GM20000 (cell line): ENCODE results near the gene CEP85.
A peak's percentile ranks its signal among the peaks of the same experiment; 100 is the strongest.

Experiments used
- DNase-seq: peaks from one replicate; pipeline ENCODE4 v3.0.0; 2012; ENCODE audit warnings: low spot score
- TF ChIP-seq, protein P1 (sequence below): IDR thresholded peaks from 2 replicates; pipeline ENCODE4 v1.5.1; 2012; ENCODE audit warnings: mild to moderate bottlenecking, control low read depth; ENCODE audit errors: extremely low read depth, missing control alignments

The CEP85 gene

DNA sequence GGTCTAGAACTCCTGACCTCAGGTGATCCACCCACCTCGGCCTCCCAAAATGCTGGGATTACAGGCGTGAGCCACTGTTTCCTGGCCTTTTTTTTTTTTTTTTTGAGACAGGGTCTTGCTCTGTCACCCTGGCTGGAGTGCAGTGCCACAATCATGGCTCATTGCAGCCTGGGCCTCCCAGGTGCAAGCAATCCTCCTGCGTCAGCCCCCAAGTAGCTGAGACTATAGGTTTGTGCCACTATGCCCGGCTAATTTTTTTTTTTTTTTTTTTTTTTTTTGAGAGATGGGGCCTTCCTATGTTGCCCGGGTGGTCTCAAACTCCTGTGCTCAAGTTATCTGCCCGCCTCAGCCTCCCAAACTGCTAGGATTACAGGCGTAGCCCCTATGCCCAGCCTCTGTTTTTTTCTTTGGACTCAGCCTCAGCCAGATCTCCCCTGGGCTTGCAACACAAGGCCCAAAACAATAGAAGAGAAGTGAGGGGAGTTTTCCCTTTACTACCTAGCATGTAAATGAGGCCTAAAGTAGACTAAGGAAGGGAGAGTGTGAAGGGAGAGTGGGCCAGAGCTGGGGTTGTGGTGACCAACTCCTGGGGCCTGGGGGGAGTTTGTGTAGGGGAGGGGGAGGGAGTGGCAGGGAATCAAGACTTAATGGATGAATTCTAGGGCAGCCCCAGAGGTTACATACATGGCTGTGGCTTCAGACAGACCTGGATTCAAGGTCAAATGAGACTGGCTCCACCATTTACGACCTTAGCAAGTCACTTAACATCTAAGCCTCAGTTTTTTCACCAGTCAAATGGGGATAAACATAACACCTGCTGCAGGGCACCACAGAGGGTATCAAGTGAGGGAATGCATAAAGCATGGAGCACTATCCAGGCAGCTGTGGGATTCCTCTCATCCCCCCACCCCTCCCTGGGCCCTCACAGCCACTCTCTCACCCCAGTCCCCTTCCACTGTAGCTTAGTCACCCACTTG is 82.2 kb downstream of the CEP85 start:
- no peak for DNase-seq
- TF ChIP-seq, protein P1, sequence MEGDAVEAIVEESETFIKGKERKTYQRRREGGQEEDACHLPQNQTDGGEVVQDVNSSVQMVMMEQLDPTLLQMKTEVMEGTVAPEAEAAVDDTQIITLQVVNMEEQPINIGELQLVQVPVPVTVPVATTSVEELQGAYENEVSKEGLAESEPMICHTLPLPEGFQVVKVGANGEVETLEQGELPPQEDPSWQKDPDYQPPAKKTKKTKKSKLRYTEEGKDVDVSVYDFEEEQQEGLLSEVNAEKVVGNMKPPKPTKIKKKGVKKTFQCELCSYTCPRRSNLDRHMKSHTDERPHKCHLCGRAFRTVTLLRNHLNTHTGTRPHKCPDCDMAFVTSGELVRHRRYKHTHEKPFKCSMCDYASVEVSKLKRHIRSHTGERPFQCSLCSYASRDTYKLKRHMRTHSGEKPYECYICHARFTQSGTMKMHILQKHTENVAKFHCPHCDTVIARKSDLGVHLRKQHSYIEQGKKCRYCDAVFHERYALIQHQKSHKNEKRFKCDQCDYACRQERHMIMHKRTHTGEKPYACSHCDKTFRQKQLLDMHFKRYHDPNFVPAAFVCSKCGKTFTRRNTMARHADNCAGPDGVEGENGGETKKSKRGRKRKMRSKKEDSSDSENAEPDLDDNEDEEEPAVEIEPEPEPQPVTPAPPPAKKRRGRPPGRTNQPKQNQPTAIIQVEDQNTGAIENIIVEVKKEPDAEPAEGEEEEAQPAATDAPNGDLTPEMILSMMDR = no peak

DNA sequence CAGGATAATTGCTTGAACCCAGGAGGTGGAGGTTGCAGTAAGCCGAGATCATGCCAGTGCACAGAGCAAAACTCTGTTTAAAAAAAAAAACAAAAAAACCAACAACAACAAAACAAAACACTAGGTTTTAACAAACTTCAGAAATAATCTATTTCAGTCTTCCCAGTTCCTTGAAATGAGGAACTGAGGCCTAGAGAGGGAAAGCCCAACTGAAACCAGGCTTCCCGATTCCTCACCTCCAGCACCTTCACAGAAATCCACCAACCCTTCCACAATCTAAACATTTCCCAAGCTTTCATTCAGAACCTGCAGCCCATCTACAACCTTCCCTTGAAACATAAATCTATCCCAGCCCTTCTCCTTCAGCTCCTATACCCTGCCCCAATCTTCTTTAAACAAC is 83.1 kb downstream of the CEP85 start:
- DNase-seq = no peak
- TF ChIP-seq, protein P1 = no peak

DNA sequence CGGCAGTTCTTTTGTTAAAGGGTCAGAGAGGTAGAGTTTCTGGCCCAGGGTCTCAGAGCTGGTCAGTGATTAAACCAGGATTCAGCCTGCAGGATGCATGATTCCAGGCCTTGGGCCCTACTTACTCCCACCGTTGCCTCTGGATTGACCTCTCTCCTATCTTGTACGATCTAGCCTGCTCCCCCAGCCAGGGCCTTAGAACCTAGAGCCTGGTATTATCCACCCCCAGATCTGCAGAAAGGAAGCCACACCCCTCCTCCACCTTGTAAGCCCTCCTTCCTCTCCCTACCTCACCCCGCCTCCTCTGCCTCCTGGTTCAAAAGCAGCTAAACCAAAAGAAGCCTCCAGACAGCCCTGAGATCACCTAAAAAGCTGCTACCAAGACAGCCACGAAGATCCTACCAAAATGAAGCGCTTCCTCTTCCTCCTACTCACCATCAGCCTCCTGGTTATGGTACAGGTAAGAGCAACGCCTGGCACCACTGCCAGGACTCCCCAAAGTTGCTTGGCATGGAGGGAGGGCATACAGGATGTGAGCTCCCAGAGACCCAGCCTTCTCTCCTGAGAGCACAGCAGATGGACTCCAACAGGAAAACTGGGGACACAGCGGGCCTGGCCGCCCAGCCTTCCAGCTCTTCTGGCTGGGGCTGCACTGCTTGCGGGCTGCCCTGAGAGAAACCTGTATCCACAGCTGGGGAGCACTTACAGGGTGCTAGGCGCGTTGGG is 83.8 kb downstream of the CEP85 start, which contains the start of gene CD52:
Gene CD52, plus strand, starts transcription at position 347 of the 726 bp plus-strand sequence. Its CDS starts 60 bp downstream, at position 407.
- TF ChIP-seq, protein P1 = no peak
- peak; percentile 79 for DNase-seq

DNA sequence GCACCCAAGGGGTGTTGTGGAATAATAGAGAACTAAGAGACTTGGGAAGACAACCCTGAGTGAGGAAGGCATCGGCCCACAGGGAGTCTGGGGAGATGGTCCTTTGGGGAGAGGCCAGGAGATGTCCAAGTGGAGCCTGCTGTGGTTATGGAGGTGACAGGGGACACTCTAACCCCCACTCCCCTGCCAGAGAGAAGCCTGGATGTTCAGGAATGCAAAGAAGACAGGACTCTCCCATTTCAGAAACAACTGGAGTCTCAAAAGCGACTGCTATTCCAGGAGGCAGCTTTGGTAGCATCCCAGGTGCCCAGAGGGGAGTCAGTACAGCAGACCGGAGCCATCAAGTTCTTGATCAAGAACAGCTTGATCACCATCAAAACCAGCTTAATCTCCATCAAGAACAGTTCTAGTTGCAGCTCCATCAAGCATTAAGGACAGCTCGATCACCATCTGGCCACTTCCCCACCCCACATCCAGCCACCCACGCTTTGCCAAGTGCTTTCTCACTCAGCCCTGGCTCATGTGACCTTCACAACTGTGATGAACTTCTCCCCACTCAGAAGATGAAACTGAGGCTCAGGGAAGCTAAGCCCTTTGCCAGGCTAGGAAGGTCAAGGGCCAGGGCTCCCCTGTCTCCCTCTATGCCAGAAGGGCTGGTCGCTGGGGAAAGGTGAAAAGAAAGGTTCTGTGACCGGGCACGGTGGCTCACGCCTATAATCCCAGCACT is 84.5 kb downstream of the CEP85 start:
- no peak for DNase-seq
- TF ChIP-seq, protein P1 = no peak

DNA sequence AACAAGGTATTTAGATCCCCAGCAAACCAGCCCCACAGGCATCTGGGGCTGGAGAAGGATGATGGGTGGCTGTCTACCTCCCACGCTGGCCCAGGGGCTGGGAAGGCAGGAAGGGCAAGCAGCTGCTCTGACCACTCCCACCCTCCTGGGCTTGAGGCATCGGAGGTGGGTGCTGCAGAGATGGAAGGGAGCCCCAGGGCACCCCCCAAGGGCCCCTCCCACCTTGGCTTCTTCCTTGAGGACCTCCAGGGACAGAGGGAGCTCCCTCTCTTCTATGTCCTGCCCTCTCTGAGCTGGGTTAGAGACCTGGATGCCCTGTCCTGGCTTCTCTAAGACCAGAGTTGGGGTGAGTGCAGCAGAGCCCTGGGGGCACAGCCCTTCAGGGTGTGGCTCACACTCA is 86.9 kb downstream of the CEP85 start:
- no peak for DNase-seq
- TF ChIP-seq, protein P1 = no peak

DNA sequence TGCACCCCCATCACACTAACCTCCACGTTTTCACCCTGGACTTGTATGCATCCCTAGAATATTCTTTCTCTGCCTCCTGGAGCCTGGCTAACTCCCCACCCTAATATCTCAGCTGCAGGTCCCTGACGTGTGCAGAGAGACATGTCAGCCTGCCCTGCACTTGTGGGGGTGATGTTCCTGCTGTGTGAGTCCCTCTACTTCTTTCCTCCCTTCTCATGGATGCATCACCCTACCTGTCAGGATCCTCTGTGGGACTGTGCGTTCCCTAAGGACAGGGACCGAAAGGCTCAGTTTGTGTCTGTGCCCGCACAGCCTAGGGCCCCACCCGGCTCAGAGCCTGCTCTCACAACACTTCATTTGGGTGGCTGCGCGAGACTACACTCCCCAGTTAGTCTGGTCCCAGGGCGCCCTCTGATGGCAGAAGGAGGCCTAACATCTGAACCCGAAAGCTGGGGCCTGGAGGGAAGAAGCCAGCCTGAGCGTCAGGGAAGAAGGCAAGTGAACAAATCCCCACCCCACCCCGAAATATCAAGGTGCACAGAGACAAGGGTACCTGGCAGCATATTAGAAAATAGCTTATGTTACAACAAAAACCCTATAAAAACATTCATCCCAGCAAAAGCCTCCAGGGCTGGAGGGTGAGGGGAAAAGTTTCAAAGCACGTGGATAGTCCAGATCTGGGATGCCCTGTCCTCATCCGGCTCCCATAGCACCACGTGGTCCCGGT is 87.5 kb downstream of the CEP85 start:
- DNase-seq = peak; percentile 83
- TF ChIP-seq, protein P1 = peak; percentile 89
